COLO668 (cell line): ENCODE results near the gene CYP3A5.
"Not testable (repeated sequence)": the region's sequence is repeated elsewhere in the genome, so short reads cannot be mapped to it uniquely, and the experiment has no call there.

ENCODE experiments used
- DNase-seq: peaks from one replicate; lab custom pipeline; 2025; ENCODE audit not compliant: unreplicated experiment; lab: John Stamatoyannopoulos, UW

CYP3A5 gene

GRCh38 chr7:99679400-99680191 is at the start of gene CYP3A5:
Gene CYP3A5 (minus strand): TSS chr7:99679996. CDS start chr7:99679896, 100 bp downstream.
- no peak for DNase-seq

DNA sequence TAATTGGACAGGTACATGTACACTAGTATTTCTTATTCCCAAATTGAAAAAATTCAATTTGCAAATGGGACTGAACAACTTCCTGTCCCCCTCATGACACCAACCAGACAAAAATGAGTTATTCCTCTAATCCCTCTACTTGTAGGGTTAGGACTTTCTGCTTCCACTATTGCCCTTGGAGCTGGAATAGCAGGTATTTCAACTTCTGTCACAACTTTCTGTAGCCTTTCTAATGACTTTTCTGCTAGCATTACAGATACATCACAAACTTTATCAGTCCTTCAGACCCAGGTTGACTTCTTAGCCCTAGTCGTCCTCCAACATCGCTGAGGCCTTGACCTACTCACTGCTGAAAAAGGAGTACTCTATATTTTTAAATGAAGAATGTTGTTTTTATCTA is 48.8 kb upstream of the CYP3A5 start:
- no peak for DNase-seq

DNA sequence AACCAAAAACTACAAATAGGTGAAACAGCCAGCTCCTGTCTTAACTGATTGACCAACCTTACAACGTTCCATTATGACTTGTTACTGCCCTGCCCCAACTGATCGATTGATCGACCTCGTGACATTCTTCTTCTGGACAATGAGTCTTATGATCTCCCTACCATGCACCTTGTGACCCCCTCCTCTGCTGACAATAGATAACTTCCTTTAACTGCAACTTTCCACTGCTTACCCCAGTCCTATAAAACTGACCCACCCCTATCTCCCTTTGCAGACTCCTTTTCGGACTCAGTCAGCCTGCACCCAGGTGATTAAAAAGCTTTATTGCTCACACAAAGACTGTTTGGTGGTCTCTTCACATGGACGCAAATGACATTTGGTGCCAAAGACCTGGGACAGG is 43.4 kb upstream of the CYP3A5 start:
- not testable (repeated sequence) for DNase-seq

DNA sequence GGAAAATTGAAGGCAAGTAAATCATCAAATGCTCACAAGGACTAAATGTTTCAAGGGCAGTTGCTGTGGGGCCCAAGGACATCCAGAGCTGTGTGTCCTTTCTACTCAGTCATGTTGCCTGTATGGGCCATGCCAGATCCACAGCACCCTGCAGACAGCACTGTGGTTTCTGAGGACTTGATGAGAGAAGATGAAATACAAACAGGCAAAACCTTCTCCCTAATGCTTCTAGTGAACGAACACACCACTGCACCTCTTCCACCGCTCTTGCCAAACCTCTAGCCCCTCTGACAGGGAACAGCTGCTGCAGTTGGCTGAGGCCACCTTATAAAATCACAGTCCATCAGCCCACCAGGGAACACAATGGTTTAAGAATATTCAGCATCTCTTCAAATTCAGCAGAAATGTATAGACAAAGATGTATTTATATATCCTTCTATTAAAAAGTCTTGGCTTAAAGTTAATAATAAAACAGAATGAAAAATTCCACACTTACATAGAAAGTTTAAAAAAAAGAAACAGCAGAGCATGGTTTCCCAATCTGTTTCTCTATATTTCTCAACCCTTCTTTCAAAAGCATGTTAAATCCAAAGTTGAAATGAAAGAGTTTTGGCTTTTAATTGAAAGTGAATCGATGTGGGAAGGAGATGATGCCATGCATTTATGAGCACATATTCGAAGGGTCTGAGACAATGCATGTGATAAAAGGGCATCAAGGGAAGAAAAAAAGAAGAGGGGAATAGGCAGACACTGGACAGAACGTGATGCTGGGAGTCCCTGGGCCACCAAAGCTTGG is 41.2 kb upstream of the CYP3A5 start:
- no peak for DNase-seq

GRCh38 chr7:99719996-99720769 is 40.4 kb upstream of the CYP3A5 start:
- no peak for DNase-seq

DNA sequence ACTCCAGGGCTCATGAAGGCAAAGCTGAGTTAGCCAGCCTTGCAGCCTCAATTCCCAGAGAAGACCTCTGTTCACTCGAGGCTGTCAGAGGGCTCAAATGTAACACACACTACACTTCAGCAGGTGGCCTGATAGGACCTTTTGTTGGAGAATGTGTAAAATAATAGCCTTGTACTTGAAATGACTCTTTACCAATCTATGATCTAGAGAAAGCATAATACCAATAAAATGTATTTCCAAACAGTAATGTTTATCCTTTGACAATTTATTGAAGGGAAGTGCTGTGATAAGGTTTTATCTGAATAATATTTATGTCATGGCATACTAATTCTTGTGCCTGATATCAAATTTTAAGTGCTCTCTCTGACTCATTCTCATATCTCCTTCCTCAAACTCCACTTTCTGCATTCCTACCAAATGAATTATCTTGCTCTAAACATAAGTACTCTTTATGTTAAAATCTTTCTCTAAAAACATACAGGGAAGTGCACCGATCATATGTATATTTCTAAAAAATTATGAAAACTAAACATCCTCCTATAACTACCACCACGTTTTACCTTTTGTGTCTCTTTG is 34.3 kb upstream of the CYP3A5 start:
- DNase-seq, result no peak

- no peak for DNase-seq
These were observed 30.2 kb upstream of the CYP3A5 start for GRCh38 chr7:99709838-99710578.

DNA sequence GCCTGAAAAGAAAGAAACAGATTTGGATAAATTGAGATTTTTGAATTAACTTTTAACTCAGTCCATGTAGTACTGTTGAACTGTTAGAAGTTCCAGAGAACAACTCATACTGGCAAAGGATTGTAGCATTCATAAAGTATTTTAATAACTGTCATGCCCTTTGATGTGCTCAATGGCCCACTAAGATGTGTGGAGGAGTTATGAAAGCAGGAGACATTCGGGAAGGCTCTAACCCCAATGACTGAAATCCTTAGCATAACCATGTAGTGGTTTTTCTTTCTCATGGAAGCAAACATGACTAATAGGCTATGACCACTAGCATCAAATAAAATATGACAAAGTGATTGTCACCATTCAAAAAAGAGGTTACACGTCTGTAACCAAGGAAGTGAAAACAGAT is 29.5 kb upstream of the CYP3A5 start:
- DNase-seq, result no peak

DNA sequence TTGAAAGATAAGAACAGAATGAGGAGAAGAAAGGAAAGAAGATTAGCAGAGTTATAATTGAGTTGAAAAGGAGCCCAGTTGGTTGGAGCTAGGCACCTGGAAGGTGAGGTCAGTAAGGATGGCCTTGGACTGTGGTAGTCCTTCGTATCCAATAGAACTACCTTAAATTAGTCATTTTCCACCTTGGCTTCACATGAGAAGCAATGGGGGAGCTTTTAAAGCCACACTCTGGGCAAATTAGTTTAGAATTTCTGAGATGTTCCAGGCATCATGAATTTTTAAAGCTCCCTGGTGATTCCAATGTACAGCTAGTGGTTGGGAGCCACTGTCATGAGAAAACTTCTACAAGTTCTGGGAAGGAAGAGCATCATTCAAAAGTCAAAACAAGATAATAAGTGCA is 27.3 kb upstream of the CYP3A5 start:
- no peak for DNase-seq

GRCh38 chr7:99699946-99700345 is 20.1 kb upstream of the CYP3A5 start:
- no peak for DNase-seq

GRCh38 chr7:99698867-99699730 is 19.3 kb upstream of the CYP3A5 start:
- DNase-seq, result not testable (repeated sequence)

- no peak for DNase-seq
These were observed 15.1 kb upstream of the CYP3A5 start for GRCh38 chr7:99694912-99695304.

DNA sequence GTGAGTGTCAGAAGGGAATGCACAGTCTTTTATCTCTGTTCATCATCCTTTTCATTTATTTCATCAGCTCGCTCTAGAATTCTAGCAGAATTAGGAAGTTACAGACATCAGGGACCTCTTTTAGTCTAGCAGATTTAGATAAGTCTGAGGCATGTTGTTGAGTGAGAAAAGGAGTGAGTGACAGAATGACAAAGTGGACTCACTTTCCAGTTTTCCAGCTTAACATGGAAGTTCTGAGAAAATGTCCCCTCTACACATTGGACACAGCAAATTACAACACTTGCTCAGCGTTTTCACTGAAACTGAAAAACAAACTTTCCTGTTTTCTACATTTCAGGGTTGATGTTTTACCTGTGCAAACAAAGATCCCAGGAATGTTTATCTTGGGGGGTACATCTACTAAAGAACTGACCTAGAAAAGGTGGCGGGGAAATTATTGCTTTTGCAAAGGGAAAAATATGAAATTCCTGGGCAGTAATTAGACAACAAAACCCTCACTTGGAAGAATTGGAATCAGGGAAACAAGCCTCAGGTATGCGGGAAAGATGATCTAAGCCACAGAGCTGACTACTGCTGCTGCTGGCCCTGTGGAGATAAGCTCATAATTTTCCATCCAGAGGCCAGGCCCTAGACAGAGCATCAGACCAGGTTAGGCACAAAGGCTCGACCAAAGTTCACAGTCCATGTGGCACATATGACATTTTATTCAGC is 14.6 kb upstream of the CYP3A5 start:
- no peak for DNase-seq

DNA sequence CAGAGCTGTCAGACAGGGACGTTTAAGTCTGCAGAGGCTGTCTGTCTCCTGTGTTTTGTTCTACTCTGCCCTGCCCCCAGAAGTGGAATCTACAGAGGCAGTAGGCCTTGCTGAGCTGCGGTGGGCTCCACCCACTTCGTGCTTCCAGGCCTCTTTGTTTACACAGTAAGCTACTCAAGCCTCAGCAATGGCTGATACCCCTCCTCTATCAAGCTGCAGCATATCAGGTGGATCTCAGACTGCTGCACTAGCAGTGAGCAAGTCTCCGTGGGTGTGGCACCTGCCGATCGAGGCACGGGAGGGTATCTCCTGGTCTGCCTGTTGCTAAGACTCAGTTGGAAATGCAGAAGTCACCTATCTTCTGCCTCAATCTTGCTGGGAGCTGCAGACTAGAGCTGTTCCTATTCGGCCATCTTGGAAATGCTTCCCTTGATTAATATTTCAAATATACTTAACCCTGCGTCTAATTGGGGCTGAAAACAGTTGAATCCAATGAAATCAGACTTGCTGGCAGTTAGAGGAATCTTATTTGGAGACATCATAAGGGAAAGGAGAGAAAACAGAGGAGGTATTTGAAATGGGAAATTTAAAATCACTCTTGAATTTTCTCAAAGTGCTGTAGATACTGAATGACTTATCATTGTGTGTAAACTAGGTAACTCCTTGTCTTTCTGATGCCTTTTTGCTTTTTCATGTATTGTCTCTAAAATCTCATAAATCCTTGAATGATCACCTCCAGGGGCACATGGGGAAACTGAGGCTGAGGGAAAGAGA is 13.8 kb upstream of the CYP3A5 start:
- DNase-seq, result peak; percentile 7

DNA sequence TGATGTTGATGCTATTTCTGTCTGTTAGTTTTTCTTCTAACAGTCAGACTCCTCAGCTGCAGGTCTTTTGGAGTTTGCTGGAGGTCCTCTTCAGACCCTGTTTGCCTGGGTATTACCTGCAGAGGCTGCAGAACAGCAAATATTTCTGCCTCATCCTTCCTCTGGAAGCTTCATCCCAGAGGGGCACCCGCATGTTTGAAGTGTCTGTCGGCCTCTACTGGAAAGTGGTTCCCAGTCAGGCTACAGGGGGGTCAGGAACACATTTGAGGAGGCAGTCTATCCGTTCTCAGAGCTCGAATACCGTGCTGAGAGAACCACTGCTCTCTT is 13.3 kb upstream of the CYP3A5 start:
- no peak for DNase-seq

DNA sequence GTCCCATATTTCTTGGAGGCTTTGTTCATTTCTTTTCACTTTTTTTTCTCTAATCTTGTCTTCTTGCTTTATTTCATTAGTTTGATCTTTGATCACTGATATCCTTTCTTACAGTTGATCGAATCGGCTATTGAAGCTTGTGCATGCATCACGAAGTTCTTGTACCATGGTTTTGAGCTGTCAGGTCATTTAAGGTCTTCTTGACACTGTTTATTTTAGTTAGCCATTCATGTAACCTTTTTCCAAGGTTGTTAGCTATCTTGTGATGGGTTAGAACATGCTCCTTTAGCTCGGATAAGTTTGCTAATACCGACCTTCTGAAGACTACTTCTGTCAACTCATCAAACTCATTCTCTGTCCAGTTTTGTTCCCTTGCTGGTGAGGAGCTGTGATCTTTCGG is 12.8 kb upstream of the CYP3A5 start:
- DNase-seq, result not testable (repeated sequence)

DNA sequence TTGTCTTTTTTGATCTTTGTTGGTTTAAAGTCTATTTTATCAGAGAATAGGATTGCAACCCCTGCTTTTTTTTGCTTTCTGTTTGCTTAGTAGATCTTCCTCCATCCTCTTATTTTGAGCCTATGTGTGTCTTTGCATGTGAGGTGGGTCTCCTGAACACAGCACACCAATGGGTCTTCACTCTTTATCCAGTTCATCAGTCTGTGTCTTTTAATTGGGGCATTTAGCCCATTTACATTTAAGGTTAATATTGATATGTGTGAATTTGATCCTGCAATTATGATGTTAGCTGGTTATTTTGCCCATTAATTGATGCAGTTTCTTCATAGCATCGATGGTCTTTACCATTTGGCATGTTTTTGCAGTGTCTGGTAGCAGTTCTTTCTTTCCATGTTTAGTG is 11.9 kb upstream of the CYP3A5 start:
- DNase-seq, result not testable (repeated sequence)

DNA sequence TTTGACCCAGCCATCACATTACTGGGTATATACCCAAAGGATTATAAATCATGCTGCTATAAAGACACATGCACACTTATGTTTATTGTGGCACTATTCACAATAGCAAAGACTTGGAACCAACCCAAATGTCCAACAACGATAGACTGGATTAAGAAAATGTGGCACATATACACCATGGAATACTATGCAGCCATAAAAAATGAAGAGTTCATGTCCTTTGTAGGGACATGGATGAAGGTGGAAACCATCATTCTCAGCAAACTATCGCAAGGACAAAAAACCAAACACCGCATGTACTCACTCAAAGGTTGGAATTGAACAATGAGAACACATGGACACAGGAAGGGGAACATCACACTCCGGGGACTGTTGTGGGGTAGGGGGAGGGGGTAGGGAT is 11.1 kb upstream of the CYP3A5 start:
- DNase-seq, result not testable (repeated sequence)
